AG10803 (cell line): ENCODE measurements around the gene CRY2.

Experiments used
- DNase-seq: peaks from one replicate; pipeline ENCODE4 v3.0.0; 2010; ENCODE audit warnings: low read depth
- H3K4me3 ChIP-seq: 2 replicates; pipeline ENCODE4 v1.5.1; 2011; ENCODE audit warnings: mild to moderate bottlenecking, low read length, control low read depth
- CTCF ChIP-seq: conservative IDR thresholded peaks from 2 replicates; pipeline ENCODE4 v1.5.1; 2011; ENCODE audit warnings: mild to moderate bottlenecking, low read length, control low read depth, inconsistent platforms

CRY2 gene

GRCh38 chr11:45843158-45843924 lies 3.9 kb upstream of the CRY2 start:
- peak; percentile 87 for DNase-seq
- peak; percentile 86 for TF ChIP-seq CTCF
- no peak overlapping the region for H3K4me3 ChIP-seq

GRCh38 chr11:45844822-45845578 lies 2.3 kb upstream of the CRY2 start:
- DNase-seq = no peak
- no peak for TF ChIP-seq CTCF
- no peak overlapping the region for H3K4me3 ChIP-seq

DNA sequence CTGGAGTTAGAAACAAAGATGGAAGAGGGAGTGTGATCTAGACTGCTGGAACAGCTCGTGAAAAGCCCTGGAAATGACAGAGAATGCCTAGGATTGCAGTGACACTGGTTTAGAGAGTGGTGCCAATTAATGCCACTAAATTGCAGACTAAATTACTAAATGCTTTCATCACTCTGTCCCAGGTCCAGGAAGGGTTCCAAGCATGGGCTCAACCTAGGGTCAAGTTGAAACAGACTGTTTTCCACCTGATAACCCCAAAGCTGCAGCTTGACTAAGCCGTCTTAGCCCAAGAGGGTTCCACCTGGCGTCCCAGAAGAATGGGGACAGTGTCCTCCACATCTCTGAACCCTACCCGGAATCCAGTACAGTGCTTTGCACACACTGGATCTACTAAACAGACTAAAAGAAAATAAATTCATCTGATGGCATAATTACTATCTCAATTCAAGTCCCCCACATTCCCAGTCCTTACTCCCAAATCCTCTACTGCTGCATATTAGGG lies 1.1 kb upstream of the CRY2 start:
- no peak overlapping the region for H3K4me3 ChIP-seq
- DNase-seq = no peak
- TF ChIP-seq CTCF = no peak

DNA sequence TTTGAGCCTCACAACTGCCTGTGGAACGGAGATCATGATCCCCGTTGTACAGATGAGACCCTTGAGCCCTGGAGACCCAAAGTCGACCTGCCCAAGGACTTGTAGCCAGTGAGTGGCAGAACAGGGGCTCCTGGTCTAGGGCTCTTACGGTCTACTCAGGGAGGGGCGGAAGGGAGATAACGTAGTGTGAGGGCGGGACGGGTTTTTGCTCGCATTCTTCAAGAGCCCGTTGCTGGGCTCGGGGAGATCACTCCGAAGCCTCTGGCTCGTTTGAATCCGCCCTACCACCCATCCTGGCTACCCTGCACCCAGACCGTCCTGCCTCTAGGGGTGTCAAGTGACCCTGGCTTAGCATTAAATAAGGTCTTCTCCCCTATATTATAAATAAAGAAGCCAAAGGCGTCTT lies 639 bp downstream of the CRY2 start:
- H3K4me3 ChIP-seq = peak overlapping the region; percentile 96
- DNase-seq = peak; percentile 76
- peak; percentile 42 for TF ChIP-seq CTCF

DNA sequence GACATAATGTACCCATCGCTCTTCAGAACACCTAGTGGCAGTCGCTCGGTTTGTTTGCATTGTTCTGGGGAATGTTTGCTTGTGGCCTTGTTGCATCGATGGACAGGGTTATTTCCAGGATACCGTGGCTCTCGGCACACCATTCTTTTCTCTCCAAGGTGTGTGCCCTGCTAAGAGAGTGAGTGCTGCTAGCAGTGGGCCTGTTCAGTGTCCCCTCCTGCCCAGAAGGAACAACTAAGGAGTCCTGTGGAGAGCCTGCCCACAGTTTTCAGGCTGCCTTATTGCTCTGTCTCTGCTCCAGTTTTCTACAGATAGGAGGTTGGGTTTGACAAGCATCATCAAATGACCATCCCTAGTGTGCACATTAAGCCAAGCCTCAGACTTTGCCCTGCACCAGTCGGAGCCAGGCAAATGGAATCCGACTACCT lies 1.4 kb downstream of the CRY2 start:
- peak; percentile 13; the same call in 1 of the 2 replicates for TF ChIP-seq CTCF
- DNase-seq = no peak
- peak overlapping the region; percentile 96 for H3K4me3 ChIP-seq

GRCh38 chr11:45850446-45850845 lies 3.2 kb downstream of the CRY2 start:
- TF ChIP-seq CTCF = no peak
- no peak overlapping the region for H3K4me3 ChIP-seq
- no peak for DNase-seq
